Esophagus squamous epithelium (tissue), 4 donors: ENCODE results near the gene CCDC28B.

Experiments used
- CTCF ChIP-seq, 6 experiments: fragments of 450-650 bp in 4 of 6; fragments of 200-600 bp in 2 of 6; sonication (generic) in 2 of 6; IDR thresholded peaks; one replicate each; pipeline ENCODE4 v1.5.1; 2016 to 2019; ENCODE audit warnings: antibody characterized with exemption in 6 of 6, mild to moderate bottlenecking in 4 of 6, moderate library complexity in 4 of 6
- POLR2A ChIP-seq, 4 donors: fragments of 450-650 bp; IDR thresholded peaks; one replicate each; pipeline ENCODE4 v1.6.1; 2017; ENCODE audit warnings: antibody characterized with exemption in 4 of 4, mild to moderate bottlenecking in 4 of 4, moderate library complexity in 3 of 4

GRCh38 chr1:32199043-32199716, 1.2 kb upstream of the CCDC28B start:
- TF ChIP-seq CTCF (IDR thresholded peaks at IDR 0.05) (no peak), POLR2A (IDR thresholded peaks at IDR 0.05) (no peak)
